GM19463 (cell line): ENCODE results near the gene EFNB3.

Experiments
- ATAC-seq: cut with Tn5 transposase; IDR thresholded peaks from one replicate; pipeline ENCODE4 v1.9.1; 2021; ENCODE audit warnings: mild to moderate bottlenecking, moderate library complexity; ENCODE audit not compliant: unreplicated experiment

The EFNB3 gene

DNA sequence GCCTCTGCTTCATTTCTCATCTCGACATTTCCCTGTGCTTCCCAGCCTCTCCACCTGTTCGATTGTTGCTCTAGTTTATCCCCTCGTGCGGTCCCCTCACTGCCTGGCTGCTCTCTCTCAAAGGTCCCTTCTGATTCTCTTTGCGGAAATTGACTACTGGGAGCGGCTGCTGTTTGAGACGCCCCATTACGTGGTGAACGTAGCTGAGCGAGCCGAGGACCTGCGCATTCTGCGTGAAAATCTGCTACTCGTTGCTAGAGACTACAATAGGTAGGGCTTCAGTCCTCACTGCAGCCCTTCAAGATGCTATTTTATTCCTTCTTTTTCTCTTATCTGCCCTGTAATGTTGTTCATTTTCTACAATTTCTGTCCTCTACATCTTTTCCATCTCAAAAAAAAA lies 52.0 kb downstream of the EFNB3 start:
- ATAC-seq, result no peak
